Amniotic stem cell (primary cell): Measurements from ENCODE around the gene FAM169A.
"Not testable (repeated sequence)": the region's sequence is repeated elsewhere in the genome, so short reads cannot be mapped to it uniquely, and the experiment has no call there.

ENCODE experiments used
- DNase-seq: peaks from one replicate; lab custom pipeline; 2025; lab: John Stamatoyannopoulos, UW

FAM169A gene

DNA sequence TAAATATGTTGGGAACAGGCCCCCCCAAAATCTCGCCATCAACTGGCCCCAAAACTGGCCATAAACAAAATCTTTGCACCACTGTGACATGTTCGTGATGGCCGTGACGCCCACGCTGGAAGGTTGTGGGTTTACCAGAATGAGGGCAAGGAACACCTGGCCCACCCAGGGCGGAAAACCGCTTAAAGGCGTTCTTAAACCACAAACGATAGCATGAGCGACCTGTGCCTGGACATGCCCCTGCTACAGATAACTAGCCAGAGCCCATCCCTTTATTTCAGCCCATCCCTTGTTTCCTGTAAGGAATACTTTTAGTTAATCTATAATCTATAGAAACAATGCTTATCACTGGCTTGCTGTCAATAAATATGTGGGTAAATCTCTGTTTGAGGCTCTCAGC lies 3.2 kb upstream of the FAM169A start:
- DNase-seq, result not testable (repeated sequence)

GRCh38 chr5:74866596-74867162 lies 492 bp upstream of the FAM169A start:
- DNase-seq, result no peak

- no peak for DNase-seq
These were observed 857 bp downstream of the FAM169A start for GRCh38 chr5:74865256-74865803.

- DNase-seq, result no peak
These were observed 1.4 kb downstream of the FAM169A start for GRCh38 chr5:74864823-74865222.

- no peak for DNase-seq
These were observed 2.5 kb downstream of the FAM169A start for GRCh38 chr5:74863726-74864125.

DNA sequence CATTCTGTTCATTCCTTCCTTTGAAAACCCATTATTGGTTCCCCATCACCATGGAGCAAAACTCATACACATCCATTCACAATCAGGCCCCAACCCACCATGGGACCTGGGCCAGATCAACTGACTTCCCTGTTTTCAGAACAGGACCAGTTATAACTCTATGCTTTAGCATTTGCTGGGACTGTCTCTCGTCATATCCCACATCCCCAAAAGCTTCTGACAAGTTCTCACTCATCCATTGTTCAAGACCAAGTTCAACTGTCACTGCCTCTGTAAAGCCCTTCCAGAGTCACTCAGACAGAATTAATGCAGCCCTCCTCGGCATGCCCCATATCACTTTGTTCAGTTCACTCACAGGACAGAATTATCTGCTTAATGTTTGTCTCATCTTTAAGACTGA lies 4.0 kb downstream of the FAM169A start:
- DNase-seq, result no peak

GRCh38 chr5:74856975-74857374 lies 9.2 kb downstream of the FAM169A start:
- DNase-seq, result not testable (repeated sequence)

DNA sequence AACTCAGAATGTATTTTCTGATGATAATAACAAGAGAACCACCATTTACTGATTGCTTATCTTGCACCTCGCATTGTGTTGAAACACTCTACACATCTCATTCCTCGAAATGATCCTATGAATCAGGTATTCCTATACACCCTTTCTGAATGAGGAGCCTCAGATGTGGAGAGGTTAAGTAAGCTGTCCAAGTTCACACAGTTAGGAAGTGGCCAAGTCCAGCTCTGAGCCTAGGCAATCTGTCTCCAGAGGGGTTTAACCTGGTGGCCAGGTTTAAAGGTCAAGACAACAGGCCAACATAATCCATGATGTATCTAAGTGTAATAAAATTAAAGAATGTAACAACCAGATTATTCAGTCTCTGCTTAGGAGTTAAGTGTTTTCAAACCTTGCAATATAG lies 12.9 kb downstream of the FAM169A start:
- no peak for DNase-seq

- DNase-seq, result no peak
These were observed 14.4 kb downstream of the FAM169A start for GRCh38 chr5:74851684-74852353.

GRCh38 chr5:74850789-74851425 lies 15.3 kb downstream of the FAM169A start:
- DNase-seq, result no peak

- DNase-seq, result no peak
These were observed 16.2 kb downstream of the FAM169A start for GRCh38 chr5:74850030-74850429.

GRCh38 chr5:74848553-74849025 lies 17.6 kb downstream of the FAM169A start:
- no peak for DNase-seq

- no peak for DNase-seq
These were observed 27.0 kb downstream of the FAM169A start for GRCh38 chr5:74839229-74839628.

DNA sequence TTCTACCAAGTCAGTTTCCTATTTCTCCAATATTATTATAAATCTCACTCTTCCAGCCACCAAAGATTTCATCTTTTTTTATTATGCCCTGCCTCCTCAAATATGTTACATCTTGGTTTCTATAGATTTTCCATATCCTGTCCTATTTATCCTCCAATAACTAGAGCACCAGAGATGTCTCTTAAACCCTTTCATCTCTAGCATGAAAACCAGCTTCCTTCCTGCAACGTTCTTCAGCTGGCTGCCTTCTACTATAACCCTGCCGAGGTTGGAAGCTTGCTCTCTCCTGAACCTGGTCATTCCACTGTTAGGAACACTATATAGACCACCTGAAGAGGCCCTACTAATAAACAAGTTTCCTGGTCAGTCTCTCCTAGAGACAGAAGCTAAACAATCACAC lies 27.9 kb downstream of the FAM169A start:
- DNase-seq, result no peak

DNA sequence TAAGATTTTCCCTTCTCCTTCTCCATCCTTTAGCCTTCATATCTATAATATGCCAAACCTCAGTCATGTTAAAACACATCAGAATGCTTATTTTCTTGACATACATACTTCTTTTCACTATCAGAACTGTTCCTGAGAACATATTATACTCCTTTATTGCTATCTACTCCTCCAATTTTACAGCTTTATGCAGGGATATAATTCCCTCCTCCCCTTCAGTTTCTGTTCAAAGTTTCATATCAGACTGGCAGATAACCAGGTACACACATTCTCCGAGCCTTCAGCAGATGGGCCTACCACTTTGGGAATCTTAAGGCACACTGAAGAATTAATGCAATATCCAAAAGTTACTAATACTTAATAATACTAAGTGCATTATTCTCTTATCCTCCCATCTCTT lies 29.1 kb downstream of the FAM169A start:
- no peak for DNase-seq

DNA sequence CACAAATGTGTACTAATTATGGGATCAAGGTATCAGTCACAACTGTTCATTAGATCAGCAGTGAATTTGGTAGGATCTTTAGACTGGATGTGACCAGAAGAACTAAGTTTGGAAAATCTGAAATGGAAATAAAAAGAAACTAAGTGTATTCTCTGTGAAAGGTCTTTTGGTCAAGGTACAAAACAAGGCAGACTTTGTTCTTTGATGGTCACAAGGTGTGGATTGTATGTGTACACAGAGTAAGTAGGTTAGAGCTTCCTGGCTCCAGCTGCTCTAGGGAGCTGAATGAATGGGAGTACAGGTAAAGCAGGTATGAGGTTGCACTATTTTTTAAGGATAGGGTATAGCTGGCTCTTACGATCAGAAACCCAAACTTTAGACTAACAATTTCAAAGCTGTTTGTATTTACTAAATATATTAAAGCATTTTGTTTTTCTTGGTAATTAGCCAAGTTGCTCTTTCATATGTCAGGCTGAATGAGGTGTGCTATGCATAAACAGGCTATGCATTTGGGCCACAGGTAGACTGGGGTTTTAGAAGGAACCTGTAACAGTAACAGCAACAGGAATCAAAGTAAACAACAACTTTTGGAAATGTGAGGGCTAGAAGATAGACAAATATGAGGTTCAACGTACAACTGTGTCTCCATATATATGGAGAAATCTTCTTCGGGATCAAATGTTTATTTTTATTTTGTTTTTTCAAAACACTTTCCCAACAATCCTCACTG lies 32.5 kb downstream of the FAM169A start:
- no peak for DNase-seq

- DNase-seq, result no peak
These were observed 36.8 kb downstream of the FAM169A start for GRCh38 chr5:74829413-74829812.

DNA sequence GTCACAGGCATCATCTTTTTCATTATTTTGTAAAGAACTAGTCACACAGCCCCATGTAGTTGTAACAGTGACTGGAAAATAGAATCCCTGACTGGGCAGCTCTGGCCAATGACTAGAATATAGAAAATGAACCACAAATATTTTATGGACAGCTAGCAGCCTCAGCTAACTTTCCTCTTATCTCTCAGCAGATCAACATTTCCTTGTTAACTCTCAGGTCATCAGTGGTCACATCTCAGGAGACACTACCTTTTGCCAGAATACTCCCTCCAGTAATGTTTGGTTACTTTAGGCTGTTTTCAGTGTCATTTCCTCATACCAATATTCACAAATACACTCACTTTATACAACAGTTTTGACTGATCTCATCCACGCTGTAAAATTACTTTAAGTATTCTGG lies 43.9 kb downstream of the FAM169A start:
- no peak for DNase-seq

DNA sequence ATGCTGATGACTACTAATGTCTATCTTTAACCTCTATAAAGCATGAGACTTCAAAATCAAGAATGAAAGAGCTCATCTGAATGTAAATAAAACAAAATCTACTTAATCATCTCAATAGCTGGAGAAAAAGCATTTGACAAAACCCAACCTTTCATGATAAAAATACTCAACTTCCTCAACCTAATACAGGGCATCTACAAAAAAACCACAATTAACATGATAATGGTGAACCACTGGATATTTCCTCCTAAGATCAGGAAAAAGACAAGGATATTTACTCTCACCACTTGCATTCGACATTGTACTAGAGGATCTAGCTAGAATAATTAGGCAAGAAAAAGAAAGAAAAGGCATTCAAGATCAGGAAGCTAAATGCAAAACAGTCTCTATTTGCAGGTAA lies 49.3 kb downstream of the FAM169A start:
- no peak for DNase-seq

DNA sequence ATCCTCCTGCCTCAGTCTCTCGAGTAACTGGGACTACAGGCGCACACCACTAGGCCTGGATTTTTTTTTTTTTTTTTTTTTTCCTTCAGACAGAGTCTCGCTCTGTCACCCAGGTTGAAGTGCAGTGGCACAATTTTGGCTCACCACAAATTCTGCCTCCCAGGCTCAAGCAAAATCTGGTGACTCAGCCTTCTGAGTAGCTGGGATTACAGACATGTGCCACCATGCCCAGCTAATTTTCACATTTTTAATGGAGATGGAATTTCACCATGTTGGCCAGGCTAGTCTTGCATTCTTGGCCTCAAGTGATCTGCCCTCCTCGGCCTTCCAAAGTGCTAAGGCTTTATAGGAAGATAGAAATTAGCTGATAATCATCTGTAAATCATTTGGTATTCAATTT lies 55.3 kb downstream of the FAM169A start:
- no peak for DNase-seq

DNA sequence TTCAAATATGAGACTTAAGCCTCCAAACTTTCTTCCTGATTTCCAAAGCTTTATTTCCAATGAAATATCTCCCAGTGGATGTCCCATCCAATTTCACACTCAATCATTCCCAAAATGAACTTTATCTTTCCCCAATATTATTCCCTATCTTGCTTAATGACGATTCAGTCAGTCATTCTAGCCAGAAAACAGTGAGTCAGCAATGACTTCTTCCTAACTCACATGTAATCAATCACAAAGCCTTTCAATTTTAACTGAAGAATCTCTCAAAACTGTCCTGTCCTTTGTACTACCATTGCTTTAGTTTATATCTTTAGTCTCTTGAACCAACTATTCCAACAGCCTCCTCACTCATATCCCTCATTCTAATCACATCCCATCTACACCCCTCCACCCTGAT lies 64.2 kb downstream of the FAM169A start:
- no peak for DNase-seq

DNA sequence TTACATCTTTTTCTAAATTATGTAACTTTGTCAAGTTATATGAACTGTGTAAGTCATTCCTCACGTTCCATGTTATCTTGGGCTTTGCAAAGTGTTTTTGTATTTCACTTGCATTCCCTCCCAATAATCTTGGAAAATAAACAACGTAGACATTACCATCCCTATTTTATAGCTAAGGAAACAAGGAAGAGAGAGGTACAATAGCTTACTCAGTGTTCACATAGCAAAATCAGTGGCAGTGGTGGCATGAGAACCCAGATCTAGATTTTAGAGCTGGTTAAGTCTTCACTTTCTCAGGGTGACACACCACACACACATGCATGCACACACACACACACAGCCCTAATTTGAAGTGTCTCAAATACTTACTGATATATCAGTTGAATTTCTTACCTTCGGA lies 65.0 kb downstream of the FAM169A start:
- no peak for DNase-seq
